ENCODE data around the gene SNRK. TPM values are rescaled to one million over a fixed set of nuclear protein-coding genes. Genes with fewer than 3 reads are reported as not detected.

Gene SNRK
- total RNA-seq, 1 donor from 2014 or later: 139 TPM

GRCh38 chr3:43361077-43361476 lies 74.7 kb downstream of the SNRK start:
- no peak overlapping the region for H3K27ac Mint-ChIP-seq (ENCODE audit: unreplicated experiment)
- peaks cover 12% of the 10 kb centered on the region for H3K27me3 Mint-ChIP-seq (ENCODE audit: unreplicated experiment)
- DNase-seq (ENCODE audit: low spot score): no peak
- H3K9me3 Mint-ChIP-seq (ENCODE audit: unreplicated experiment): no peaks in the 10 kb centered on the region
- H3K4me3 Mint-ChIP-seq (ENCODE audit: unreplicated experiment): no peak overlapping the region
- H3K4me1 Mint-ChIP-seq (ENCODE audit: unreplicated experiment): no peaks in the 10 kb centered on the region
- no peak for TF ChIP-seq CTCF (IDR thresholded peaks at IDR 0.05; ENCODE audit: unreplicated experiment)
- H3K36me3 Mint-ChIP-seq (ENCODE audit: low read depth, unreplicated experiment): peaks cover 19% of the 10 kb centered on the region

- no peak for TF ChIP-seq CTCF (IDR thresholded peaks at IDR 0.05; ENCODE audit: unreplicated experiment)
- Mint-ChIP-seq H3K4me3 (ENCODE audit: unreplicated experiment) (no peak overlapping the region), H3K27me3 (ENCODE audit: unreplicated experiment) (peaks cover 21% of the 10 kb centered on the region), H3K4me1 (ENCODE audit: unreplicated experiment) (no peaks in the 10 kb centered on the region), H3K9me3 (ENCODE audit: unreplicated experiment) (no peaks in the 10 kb centered on the region), H3K36me3 (ENCODE audit: low read depth, unreplicated experiment) (peaks cover 21% of the 10 kb centered on the region), H3K27ac (ENCODE audit: unreplicated experiment) (no peak overlapping the region)
- no peak for DNase-seq (ENCODE audit: low spot score)
These were observed 75.8 kb downstream of the SNRK start for GRCh38 chr3:43362183-43362582.

- DNase-seq (ENCODE audit: low spot score): no peak
- H3K4me1 Mint-ChIP-seq (ENCODE audit: unreplicated experiment): no peaks in the 10 kb centered on the region
- H3K27ac Mint-ChIP-seq (ENCODE audit: unreplicated experiment): no peak overlapping the region
- peaks cover 21% of the 10 kb centered on the region for H3K27me3 Mint-ChIP-seq (ENCODE audit: unreplicated experiment)
- peaks cover 21% of the 10 kb centered on the region for H3K36me3 Mint-ChIP-seq (ENCODE audit: low read depth, unreplicated experiment)
- H3K9me3 Mint-ChIP-seq (ENCODE audit: unreplicated experiment): no peaks in the 10 kb centered on the region
- no peak for TF ChIP-seq CTCF (IDR thresholded peaks at IDR 0.05; ENCODE audit: unreplicated experiment)
- no peak overlapping the region for H3K4me3 Mint-ChIP-seq (ENCODE audit: unreplicated experiment)
These were observed 76.6 kb downstream of the SNRK start for GRCh38 chr3:43362961-43363360.

- no peak for TF ChIP-seq CTCF (IDR thresholded peaks at IDR 0.05; ENCODE audit: unreplicated experiment)
- no peak for DNase-seq (ENCODE audit: low spot score)
- H3K27me3 Mint-ChIP-seq (ENCODE audit: unreplicated experiment): peaks cover 23% of the 10 kb centered on the region
- peak overlapping the region; percentile 56 for H3K4me3 Mint-ChIP-seq (ENCODE audit: unreplicated experiment)
- no peaks in the 10 kb centered on the region for H3K9me3 Mint-ChIP-seq (ENCODE audit: unreplicated experiment)
- H3K36me3 Mint-ChIP-seq (ENCODE audit: low read depth, unreplicated experiment): peaks cover 21% of the 10 kb centered on the region
- no peaks in the 10 kb centered on the region for H3K4me1 Mint-ChIP-seq (ENCODE audit: unreplicated experiment)
- H3K27ac Mint-ChIP-seq (ENCODE audit: unreplicated experiment): peak overlapping the region; percentile 36
These were observed 77.4 kb downstream of the SNRK start for GRCh38 chr3:43363621-43364266.

- no peak overlapping the region for H3K27ac Mint-ChIP-seq (ENCODE audit: unreplicated experiment)
- DNase-seq (ENCODE audit: low spot score): no peak
- H3K4me3 Mint-ChIP-seq (ENCODE audit: unreplicated experiment): no peak overlapping the region
- H3K27me3 Mint-ChIP-seq (ENCODE audit: unreplicated experiment): peaks cover 23% of the 10 kb centered on the region
- H3K4me1 Mint-ChIP-seq (ENCODE audit: unreplicated experiment): no peaks in the 10 kb centered on the region
- peaks cover 21% of the 10 kb centered on the region for H3K36me3 Mint-ChIP-seq (ENCODE audit: low read depth, unreplicated experiment)
- TF ChIP-seq CTCF (IDR thresholded peaks at IDR 0.05; ENCODE audit: unreplicated experiment): no peak
- H3K9me3 Mint-ChIP-seq (ENCODE audit: unreplicated experiment): no peaks in the 10 kb centered on the region
These were observed 78.2 kb downstream of the SNRK start for GRCh38 chr3:43364494-43364893.

Measured in endothelial cell (in vitro differentiated cells).